B cell (primary cell): ENCODE measurements around the gene RBM4B. TPM values are rescaled to one million over a fixed set of nuclear protein-coding genes. Genes with fewer than 3 reads are reported as not detected.

Source experiments
- ATAC-seq: fragments of 200-7000 bp; cut with Tn5 transposase; one replicate; pipeline ENCODE4 v1.10.0; 2021; ENCODE audit warnings: low read depth, mild to moderate bottlenecking, moderate number of reproducible peaks, moderate library complexity
- CTCF ChIA-PET: fragments of 350-600 bp; sonication (Branson Sonifier 250); formaldehyde crosslinking; loops from one replicate; lab custom pipeline; 2021; ENCODE audit warnings: antibody characterized with exemption, inconsistent platforms; lab: Charles Lee
- POLR2A ChIA-PET: fragments of 350-600 bp; sonication (Branson Sonifier 250); formaldehyde crosslinking; loops from one replicate; lab custom pipeline; 2021; ENCODE audit warnings: antibody characterized with exemption; lab: Charles Lee
- DNase-seq: peaks from one replicate; pipeline ENCODE4 v3.0.0; 2013
- H2AFZ ChIP-seq: 2 replicates; pipeline ENCODE4 v1.6.1; 2012; ENCODE audit warnings: mild to moderate bottlenecking, low read depth, low read length; ENCODE audit not compliant: insufficient read depth, poor library complexity, severe bottlenecking
- H3K27ac ChIP-seq, 2 donors: 1 replicate in 1 of 2; 2 replicates in 1 of 2; pipeline ENCODE4 v1.5.1; 2012 to 2013; ENCODE audit warnings: low read length in 2 of 2, mild to moderate bottlenecking in 2 of 2, moderate library complexity in 1 of 2
- H3K27me3 ChIP-seq, 4 experiments: fragments of 200-600 bp in 1 of 4; sonication (generic) in 1 of 4; replicated peaks in 1 of 4; 1 replicate in 2 of 4; 2 replicates in 2 of 4; pipeline versions ENCODE4 v1.6.1 to v1.7.0; 2013 to 2016; ENCODE audit warnings: low read length in 3 of 4, mild to moderate bottlenecking in 2 of 4, mixed read lengths in 1 of 4, moderate library complexity in 1 of 4; ENCODE audit not compliant: insufficient read depth in 4 of 4, control insufficient read depth in 3 of 4; ENCODE audit errors: control extremely low read depth in 1 of 4
- H3K36me3 ChIP-seq, 2 experiments: replicated peaks in 1 of 2; 1 replicate in 1 of 2; 2 replicates in 1 of 2; pipeline versions ENCODE4 v1.6.1 to v1.7.1; 2013; ENCODE audit warnings: low read length in 1 of 2; ENCODE audit not compliant: insufficient read depth in 2 of 2, control insufficient read depth in 1 of 2; ENCODE audit errors: control extremely low read depth in 1 of 2, extremely low read depth in 1 of 2
- H3K4me1 ChIP-seq, 2 donors: fragments of 200-600 bp in 1 of 2; sonication (generic) in 1 of 2; 1 replicate in 1 of 2; 2 replicates in 1 of 2; pipeline versions ENCODE4 v1.5.1 to v1.6.1; 2013 to 2017; ENCODE audit warnings: low read length in 2 of 2; ENCODE audit not compliant: control insufficient read depth in 2 of 2, insufficient read depth in 2 of 2
- H3K4me2 ChIP-seq: replicated peaks from 2 replicates; pipeline ENCODE3; 2012; ENCODE audit warnings: mild to moderate bottlenecking, low read depth, low read length; ENCODE audit not compliant: poor library complexity, severe bottlenecking
- H3K4me3 ChIP-seq, 5 experiments: fragments of 200-600 bp in 1 of 5; sonication (generic) in 1 of 5; 1 replicate in 3 of 5; 2 replicates in 2 of 5; pipeline versions ENCODE4 v1.5.1 to v1.7.0; 2011 to 2016; ENCODE audit warnings: low read length in 4 of 5, mild to moderate bottlenecking in 4 of 5, low read depth in 2 of 5, control low read depth in 1 of 5, moderate library complexity in 1 of 5; ENCODE audit not compliant: insufficient read depth in 1 of 5; ENCODE audit errors: control extremely low read depth in 1 of 5, extremely low read depth in 1 of 5
- H3K79me2 ChIP-seq: fragments of 200-600 bp; sonication (generic); one replicate; pipeline ENCODE4 v1.6.0; 2016; ENCODE audit warnings: low read length; ENCODE audit not compliant: control insufficient read depth, insufficient read depth
- H3K9ac ChIP-seq: fragments of 200-600 bp; sonication (generic); 2 replicates; pipeline ENCODE4 v1.6.1; 2017; ENCODE audit warnings: mild to moderate bottlenecking, low read length, moderate library complexity
- H3K9me3 ChIP-seq, 3 donors: one replicate each; pipeline versions ENCODE4 v1.6.1 to v1.7.1; 2013; ENCODE audit warnings: low read length in 2 of 3; ENCODE audit not compliant: control insufficient read depth in 2 of 3, insufficient read depth in 1 of 3; ENCODE audit errors: control extremely low read depth in 1 of 3
- H4K20me1 ChIP-seq: 2 replicates; pipeline ENCODE4 v1.6.0; 2012; ENCODE audit warnings: mild to moderate bottlenecking, low read length; ENCODE audit not compliant: insufficient read depth, control insufficient read depth, poor library complexity, severe bottlenecking
- H3K27ac Mint-ChIP-seq: one replicate; pipeline ENCODE4 v1.8.0; 2021; ENCODE audit warnings: mixed read lengths
- H3K27me3 Mint-ChIP-seq: one replicate; pipeline ENCODE4 v1.8.0; 2021; ENCODE audit warnings: mixed read lengths
- H3K4me1 Mint-ChIP-seq: one replicate; pipeline ENCODE4 v1.8.0; 2021; ENCODE audit warnings: mixed read lengths
- H3K4me3 Mint-ChIP-seq: one replicate; pipeline ENCODE4 v1.8.0; 2021; ENCODE audit warnings: mixed read lengths
- H3K9me3 Mint-ChIP-seq: one replicate; pipeline ENCODE4 v1.8.0; 2022; ENCODE audit warnings: mixed read lengths; ENCODE audit not compliant: insufficient read depth
- EZH2 ChIP-seq: IDR thresholded peaks from 2 replicates; pipeline ENCODE4 v1.6.1; 2012; ENCODE audit warnings: borderline replicate concordance, low read depth, mild to moderate bottlenecking, moderate library complexity, low read length; ENCODE audit not compliant: insufficient read depth, poor library complexity, severe bottlenecking
- WGBS: methylation state at CpG from one replicate; pipeline ENCODE4 v1.1.5; 2013; ENCODE audit warnings: missing lambda C conversion rate; ENCODE audit not compliant: insufficient coverage; 5-methylcytosine and 5-hydroxymethylcytosine counted together
- intact Hi-C: fragments of 100-400 bp; cut with micrococcal nuclease; formaldehyde crosslinking; loops from one replicate; pipeline ENCODE4 v1.10.0; 2022
- polyA plus RNA-seq: library from polyadenylated mRNA; depleted of rRNA; stranded (reverse); fragments of >200 nt; gene quantifications from 2 replicates; pipeline ENCODE4 v1.2.3, GENCODE V29; 2012
- total RNA-seq, 2 donors: library from RNA; stranded (reverse); fragments of 120-200 nt in 1 of 2; gene quantifications; 1 replicate in 1 of 2; 2 replicates in 1 of 2; pipeline versions ENCODE4 v1.2.3 to v1.2.4, GENCODE V29; 2013 to 2022
- TF ChIP-seq, protein P1 (sequence below): fragments of 200-600 bp; IDR thresholded peaks from one replicate; pipeline ENCODE4 v1.8.0; 2022; ENCODE audit warnings: antibody characterized with exemption, mild to moderate bottlenecking

RBM4B gene
- total and polyA plus RNA-seq, 2 donors (not counting 1 experiment from before 2014, with no cell fraction given) = 33.2 to 61.3 TPM

DNA sequence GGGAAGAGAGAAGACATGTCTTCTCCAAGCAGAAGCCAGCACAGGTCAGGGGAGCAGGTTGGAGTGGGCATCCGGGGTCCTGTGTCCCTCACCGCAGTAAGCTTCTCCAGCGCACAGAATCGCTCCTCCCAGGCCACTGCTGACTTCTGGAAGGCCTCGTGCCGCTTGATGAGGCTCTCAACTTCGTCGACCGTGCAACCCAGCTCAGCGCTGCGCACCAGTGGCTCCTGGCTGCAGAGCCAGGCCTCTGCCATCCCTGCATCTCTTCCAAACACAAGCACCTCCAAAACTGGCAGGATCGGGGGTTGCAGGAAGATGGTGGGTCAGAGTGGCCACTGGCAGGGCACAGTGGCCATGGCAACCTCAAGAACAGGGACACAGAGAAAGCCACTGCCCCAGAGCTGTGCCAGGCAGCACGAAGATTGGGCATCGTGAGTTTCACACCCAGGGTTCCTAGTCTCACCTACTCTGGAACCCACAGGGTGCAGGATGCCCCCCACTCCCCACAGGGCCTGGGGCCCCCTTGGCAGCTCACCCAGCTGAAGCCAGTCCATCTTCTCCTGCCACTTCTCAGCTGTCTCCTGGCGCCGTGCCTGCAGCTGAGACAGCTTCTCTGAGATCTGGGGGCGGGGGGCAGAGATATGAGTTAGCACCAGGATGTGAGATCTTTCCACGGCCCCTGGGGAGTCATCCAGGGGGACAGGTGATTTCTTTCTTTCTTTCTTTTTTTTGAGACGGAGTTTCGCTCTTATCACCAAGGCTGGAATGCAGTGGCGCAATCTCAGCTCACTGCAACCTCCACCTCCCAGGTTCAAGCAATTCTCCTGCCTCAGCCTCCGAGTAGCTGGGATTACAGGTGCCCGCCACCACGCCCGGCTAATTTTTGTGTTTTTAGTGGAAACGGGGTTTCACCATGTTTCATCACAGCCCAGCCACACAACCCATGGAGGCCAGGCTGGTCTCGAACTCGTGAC lies 11.2 kb upstream of the RBM4B start:
- no peak overlapping the region for H3K4me3 Mint-ChIP-seq
- H3K4me2 ChIP-seq = no peak overlapping the region
- no peaks in the 10 kb centered on the region for H3K79me2 ChIP-seq
- ATAC-seq = no peak
- no peak overlapping the region for H3K9ac ChIP-seq
- no peak for DNase-seq
- H3K27me3 ChIP-seq = no peaks in the 10 kb centered on the region
- H3K4me1 ChIP-seq = no peaks in the 10 kb centered on the region
- H3K4me3 ChIP-seq = no peak overlapping the region
- no peaks in the 10 kb centered on the region for H4K20me1 ChIP-seq
- no peak overlapping the region for H2AFZ ChIP-seq
- TF ChIP-seq, protein P1, sequence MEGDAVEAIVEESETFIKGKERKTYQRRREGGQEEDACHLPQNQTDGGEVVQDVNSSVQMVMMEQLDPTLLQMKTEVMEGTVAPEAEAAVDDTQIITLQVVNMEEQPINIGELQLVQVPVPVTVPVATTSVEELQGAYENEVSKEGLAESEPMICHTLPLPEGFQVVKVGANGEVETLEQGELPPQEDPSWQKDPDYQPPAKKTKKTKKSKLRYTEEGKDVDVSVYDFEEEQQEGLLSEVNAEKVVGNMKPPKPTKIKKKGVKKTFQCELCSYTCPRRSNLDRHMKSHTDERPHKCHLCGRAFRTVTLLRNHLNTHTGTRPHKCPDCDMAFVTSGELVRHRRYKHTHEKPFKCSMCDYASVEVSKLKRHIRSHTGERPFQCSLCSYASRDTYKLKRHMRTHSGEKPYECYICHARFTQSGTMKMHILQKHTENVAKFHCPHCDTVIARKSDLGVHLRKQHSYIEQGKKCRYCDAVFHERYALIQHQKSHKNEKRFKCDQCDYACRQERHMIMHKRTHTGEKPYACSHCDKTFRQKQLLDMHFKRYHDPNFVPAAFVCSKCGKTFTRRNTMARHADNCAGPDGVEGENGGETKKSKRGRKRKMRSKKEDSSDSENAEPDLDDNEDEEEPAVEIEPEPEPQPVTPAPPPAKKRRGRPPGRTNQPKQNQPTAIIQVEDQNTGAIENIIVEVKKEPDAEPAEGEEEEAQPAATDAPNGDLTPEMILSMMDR = no peak
- TF ChIP-seq EZH2 = no peak
- no peaks in the 10 kb centered on the region for H3K4me1 Mint-ChIP-seq
- H3K27me3 Mint-ChIP-seq = no peaks in the 10 kb centered on the region
- ChIA-PET POLR2A (no interaction called here), CTCF (interaction anchor here (0.8 to 1.4 kb wide), 3 partner anchors 10 to 145 kb away, joined by 3 to 4 read pairs (median 3); no protein-coding TSS in a partner anchor)
- H3K9me3 ChIP-seq = no peaks in the 10 kb centered on the region
- H3K27ac ChIP-seq = no peak overlapping the region
- no peaks in the 10 kb centered on the region for H3K36me3 ChIP-seq
- WGBS = 83% methylated on average over 14 of the region's 28 CpGs
- H3K27ac Mint-ChIP-seq = no peak overlapping the region
- intact Hi-C loops = no loop called here
- H3K9me3 Mint-ChIP-seq = no peaks in the 10 kb centered on the region

DNA sequence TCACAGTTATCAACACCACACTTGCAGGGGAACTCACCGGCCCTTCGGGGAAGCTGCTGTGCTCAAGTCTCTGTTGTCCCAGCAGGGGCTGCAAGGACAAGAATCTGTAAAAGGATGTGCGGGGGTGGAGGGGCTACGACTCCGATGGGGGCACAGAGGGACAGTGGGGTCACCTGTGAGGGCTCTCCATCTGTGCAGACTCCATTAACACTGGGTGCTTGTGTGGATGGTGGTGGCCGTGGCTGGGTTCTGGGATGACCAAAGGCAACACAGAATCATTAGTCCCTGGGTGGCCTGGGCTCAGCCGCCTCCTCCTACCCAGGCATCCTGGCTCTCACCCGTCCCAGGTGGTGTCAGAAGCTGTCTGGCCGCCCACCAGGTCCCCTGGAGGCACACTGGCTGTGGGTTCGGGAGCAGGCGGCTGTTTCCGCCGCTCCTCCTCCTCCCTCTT lies 10.2 kb upstream of the RBM4B start:
- Mint-ChIP-seq H3K4me1 (no peaks in the 10 kb centered on the region), H3K9me3 (no peaks in the 10 kb centered on the region), H3K27ac (no peak overlapping the region), H3K4me3 (no peak overlapping the region), H3K27me3 (no peaks in the 10 kb centered on the region)
- no peaks in the 10 kb centered on the region for H3K79me2 ChIP-seq
- ATAC-seq (no peak), DNase-seq (no peak)
- POLR2A ChIA-PET = no interaction called here
- H3K36me3 ChIP-seq = no peaks in the 10 kb centered on the region
- no peaks in the 10 kb centered on the region for H4K20me1 ChIP-seq
- no peak overlapping the region for H3K4me2 ChIP-seq
- no peaks in the 10 kb centered on the region for H3K4me1 ChIP-seq
- H3K27ac ChIP-seq = no peak overlapping the region
- no peaks in the 10 kb centered on the region for H3K27me3 ChIP-seq
- CTCF ChIA-PET = interaction anchor here (0.8 to 1.4 kb wide), 3 partner anchors 9 to 146 kb away, joined by 3 to 4 read pairs (median 3); no protein-coding TSS in a partner anchor
- H3K9me3 ChIP-seq = no peaks in the 10 kb centered on the region
- WGBS = 82% methylated on average over 8 of the region's 13 CpGs
- H2AFZ ChIP-seq = no peak overlapping the region
- H3K4me3 ChIP-seq = no peak overlapping the region
- TF ChIP-seq, protein P1 = no peak
- no peak for TF ChIP-seq EZH2
- intact Hi-C loops = no loop called here
- no peak overlapping the region for H3K9ac ChIP-seq
